ENCODE data around the gene FBXW7.

DNA sequence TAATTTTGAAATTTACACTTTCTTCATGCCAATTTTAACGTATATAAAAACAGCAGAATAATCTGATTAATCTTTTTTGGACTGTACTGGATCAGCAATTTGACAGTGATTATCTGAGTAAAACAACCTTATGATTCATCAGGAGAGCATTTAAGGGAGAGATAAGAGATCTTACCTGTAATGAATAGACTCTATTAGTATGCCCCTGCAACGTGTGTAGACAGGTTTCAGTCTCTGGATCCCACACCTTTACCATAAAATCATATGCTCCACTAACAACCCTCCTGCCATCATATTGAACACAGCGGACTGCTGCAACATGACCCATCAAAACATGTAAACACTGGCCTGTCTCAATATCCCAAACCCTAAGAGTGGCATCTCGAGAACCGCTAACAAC lies 210.1 kb downstream of the FBXW7 start:
- TF ChIP-seq, protein P1, sequence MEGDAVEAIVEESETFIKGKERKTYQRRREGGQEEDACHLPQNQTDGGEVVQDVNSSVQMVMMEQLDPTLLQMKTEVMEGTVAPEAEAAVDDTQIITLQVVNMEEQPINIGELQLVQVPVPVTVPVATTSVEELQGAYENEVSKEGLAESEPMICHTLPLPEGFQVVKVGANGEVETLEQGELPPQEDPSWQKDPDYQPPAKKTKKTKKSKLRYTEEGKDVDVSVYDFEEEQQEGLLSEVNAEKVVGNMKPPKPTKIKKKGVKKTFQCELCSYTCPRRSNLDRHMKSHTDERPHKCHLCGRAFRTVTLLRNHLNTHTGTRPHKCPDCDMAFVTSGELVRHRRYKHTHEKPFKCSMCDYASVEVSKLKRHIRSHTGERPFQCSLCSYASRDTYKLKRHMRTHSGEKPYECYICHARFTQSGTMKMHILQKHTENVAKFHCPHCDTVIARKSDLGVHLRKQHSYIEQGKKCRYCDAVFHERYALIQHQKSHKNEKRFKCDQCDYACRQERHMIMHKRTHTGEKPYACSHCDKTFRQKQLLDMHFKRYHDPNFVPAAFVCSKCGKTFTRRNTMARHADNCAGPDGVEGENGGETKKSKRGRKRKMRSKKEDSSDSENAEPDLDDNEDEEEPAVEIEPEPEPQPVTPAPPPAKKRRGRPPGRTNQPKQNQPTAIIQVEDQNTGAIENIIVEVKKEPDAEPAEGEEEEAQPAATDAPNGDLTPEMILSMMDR (IDR thresholded peaks at IDR 0.05): no peak
- no peak for TF ChIP-seq POLR2A (IDR thresholded peaks at IDR 0.05)

Data from lower leg skin (tissue), 3 donors.